Measurements from ENCODE around the gene FHIT.

The FHIT gene

DNA sequence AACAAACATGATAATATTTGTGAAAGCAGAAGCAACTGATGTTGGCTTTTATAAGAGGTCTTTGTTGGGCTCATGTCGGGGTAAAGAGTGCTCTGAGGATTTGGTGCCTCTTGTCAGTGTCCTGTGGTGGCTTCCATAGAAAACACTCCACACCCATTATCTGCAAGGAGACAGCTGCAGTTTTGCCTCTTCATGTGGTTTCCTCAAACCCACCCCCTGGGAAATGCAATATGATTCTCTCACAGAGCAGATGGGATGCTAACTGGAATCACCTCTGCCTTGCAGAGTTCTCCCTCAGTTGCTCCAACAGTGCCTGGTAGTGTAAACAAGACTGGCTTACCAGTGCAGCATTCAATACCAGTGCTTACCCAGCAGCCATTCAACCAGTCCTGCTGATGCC, 1430.0 kb downstream of the FHIT start:
- Histone ChIP-seq H3K4me1 (ENCODE audit: control insufficient read depth, insufficient read depth, low read length) (no peaks in the 10 kb centered on the region), H3K9me3 (ENCODE audit: control insufficient read depth, insufficient read depth, low read length) (no peaks in the 10 kb centered on the region), H3K9ac (ENCODE audit: low read depth, low read length) (no peak overlapping the region), H3K27me3 (ENCODE audit: control insufficient read depth, insufficient read depth, low read length) (no peaks in the 10 kb centered on the region), H3K4me3 (ENCODE audit: low read depth, low read length) (no peak overlapping the region), H3K36me3 (ENCODE audit: control insufficient read depth, insufficient read depth, low read length) (no peaks in the 10 kb centered on the region)

GRCh38 chr3:59820352-59820934, 1430.8 kb downstream of the FHIT start:
- Histone ChIP-seq H3K4me1 (ENCODE audit: control insufficient read depth, insufficient read depth, low read length) (no peaks in the 10 kb centered on the region), H3K9me3 (ENCODE audit: control insufficient read depth, insufficient read depth, low read length) (no peaks in the 10 kb centered on the region), H3K36me3 (ENCODE audit: control insufficient read depth, insufficient read depth, low read length) (no peaks in the 10 kb centered on the region), H3K27me3 (ENCODE audit: control insufficient read depth, insufficient read depth, low read length) (no peaks in the 10 kb centered on the region), H3K9ac (ENCODE audit: low read depth, low read length) (no peak overlapping the region), H3K4me3 (ENCODE audit: low read depth, low read length) (no peak overlapping the region)

GRCh38 chr3:59818919-59819300, 1432.3 kb downstream of the FHIT start:
- Histone ChIP-seq H3K9me3 (ENCODE audit: control insufficient read depth, insufficient read depth, low read length) (no peaks in the 10 kb centered on the region), H3K36me3 (ENCODE audit: control insufficient read depth, insufficient read depth, low read length) (no peaks in the 10 kb centered on the region), H3K4me1 (ENCODE audit: control insufficient read depth, insufficient read depth, low read length) (no peaks in the 10 kb centered on the region), H3K9ac (ENCODE audit: low read depth, low read length) (no peak overlapping the region), H3K27me3 (ENCODE audit: control insufficient read depth, insufficient read depth, low read length) (no peaks in the 10 kb centered on the region), H3K4me3 (ENCODE audit: low read depth, low read length) (no peak overlapping the region)

DNA sequence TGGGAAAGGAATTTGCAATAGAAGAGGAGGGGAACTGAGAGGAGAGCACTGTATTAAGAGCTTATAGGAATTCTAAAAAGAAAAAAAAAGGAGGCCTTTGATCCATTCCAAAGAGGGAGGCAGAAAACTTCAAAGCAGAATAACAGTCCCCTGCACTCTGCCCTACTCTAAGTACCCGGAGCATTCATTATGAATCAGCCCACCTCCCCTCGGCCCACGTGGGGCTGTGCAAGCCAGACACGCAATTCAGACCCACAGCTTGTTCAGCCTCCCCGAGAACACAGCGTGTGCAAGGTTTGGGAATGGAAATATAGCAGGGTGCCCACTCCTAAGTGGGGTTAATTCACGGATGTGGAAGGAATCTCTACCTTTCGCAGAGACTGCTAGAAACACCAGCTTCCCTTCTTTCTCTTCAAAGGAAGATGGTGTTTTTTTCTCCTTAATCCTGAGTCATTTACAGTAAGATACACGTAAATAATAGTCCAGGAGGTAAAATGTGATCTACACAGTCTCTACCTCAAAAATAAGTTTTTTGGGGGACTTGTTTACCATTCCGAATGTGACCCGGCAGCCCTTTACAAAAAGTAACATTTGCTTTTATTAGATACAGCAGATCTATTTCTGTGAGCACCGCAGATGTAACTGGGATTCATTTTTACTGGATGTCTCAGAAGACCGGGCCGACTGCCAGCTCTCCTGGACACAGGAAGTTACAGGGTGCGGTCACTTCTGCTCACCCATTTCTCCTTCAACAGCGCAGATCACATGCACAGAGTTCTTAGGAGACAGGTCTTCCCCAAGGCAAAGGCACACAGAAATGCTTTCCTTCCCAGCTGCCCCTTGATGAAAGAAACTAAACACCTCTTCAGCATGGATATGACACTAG, 1433.0 kb downstream of the FHIT start:
- no peak overlapping the region for H3K4me3 ChIP-seq (ENCODE audit: low read depth, low read length)
- no peaks in the 10 kb centered on the region for H3K9me3 ChIP-seq (ENCODE audit: control insufficient read depth, insufficient read depth, low read length)
- H3K36me3 ChIP-seq (ENCODE audit: control insufficient read depth, insufficient read depth, low read length), result no peaks in the 10 kb centered on the region
- no peaks in the 10 kb centered on the region for H3K27me3 ChIP-seq (ENCODE audit: control insufficient read depth, insufficient read depth, low read length)
- H3K4me1 ChIP-seq (ENCODE audit: control insufficient read depth, insufficient read depth, low read length), result peaks cover 5% of the 10 kb centered on the region
- H3K9ac ChIP-seq (ENCODE audit: low read depth, low read length), result no peak overlapping the region

- H3K9me3 ChIP-seq (ENCODE audit: control insufficient read depth, insufficient read depth, low read length), result no peaks in the 10 kb centered on the region
- H3K27me3 ChIP-seq (ENCODE audit: control insufficient read depth, insufficient read depth, low read length), result no peaks in the 10 kb centered on the region
- no peaks in the 10 kb centered on the region for H3K36me3 ChIP-seq (ENCODE audit: control insufficient read depth, insufficient read depth, low read length)
- H3K4me3 ChIP-seq (ENCODE audit: low read depth, low read length), result no peak overlapping the region
- H3K4me1 ChIP-seq (ENCODE audit: control insufficient read depth, insufficient read depth, low read length), result peaks cover 12% of the 10 kb centered on the region
- H3K9ac ChIP-seq (ENCODE audit: low read depth, low read length), result no peak overlapping the region
Observed at GRCh38 chr3:59817511-59817910, 1433.7 kb downstream of the FHIT start.

- no peak overlapping the region for H3K4me3 ChIP-seq (ENCODE audit: low read depth, low read length)
- no peaks in the 10 kb centered on the region for H3K27me3 ChIP-seq (ENCODE audit: control insufficient read depth, insufficient read depth, low read length)
- peaks cover 18% of the 10 kb centered on the region for H3K4me1 ChIP-seq (ENCODE audit: control insufficient read depth, insufficient read depth, low read length)
- H3K9ac ChIP-seq (ENCODE audit: low read depth, low read length), result no peak overlapping the region
- no peaks in the 10 kb centered on the region for H3K36me3 ChIP-seq (ENCODE audit: control insufficient read depth, insufficient read depth, low read length)
- no peaks in the 10 kb centered on the region for H3K9me3 ChIP-seq (ENCODE audit: control insufficient read depth, insufficient read depth, low read length)
Observed at GRCh38 chr3:59816312-59816711, 1434.9 kb downstream of the FHIT start.

- Histone ChIP-seq H3K9ac (ENCODE audit: low read depth, low read length) (no peak overlapping the region), H3K36me3 (ENCODE audit: control insufficient read depth, insufficient read depth, low read length) (no peaks in the 10 kb centered on the region), H3K4me1 (ENCODE audit: control insufficient read depth, insufficient read depth, low read length) (peaks cover 18% of the 10 kb centered on the region), H3K4me3 (ENCODE audit: low read depth, low read length) (no peak overlapping the region), H3K27me3 (ENCODE audit: control insufficient read depth, insufficient read depth, low read length) (peaks cover 3% of the 10 kb centered on the region), H3K9me3 (ENCODE audit: control insufficient read depth, insufficient read depth, low read length) (no peaks in the 10 kb centered on the region)
Observed at GRCh38 chr3:59813148-59813538, 1438.1 kb downstream of the FHIT start.

DNA sequence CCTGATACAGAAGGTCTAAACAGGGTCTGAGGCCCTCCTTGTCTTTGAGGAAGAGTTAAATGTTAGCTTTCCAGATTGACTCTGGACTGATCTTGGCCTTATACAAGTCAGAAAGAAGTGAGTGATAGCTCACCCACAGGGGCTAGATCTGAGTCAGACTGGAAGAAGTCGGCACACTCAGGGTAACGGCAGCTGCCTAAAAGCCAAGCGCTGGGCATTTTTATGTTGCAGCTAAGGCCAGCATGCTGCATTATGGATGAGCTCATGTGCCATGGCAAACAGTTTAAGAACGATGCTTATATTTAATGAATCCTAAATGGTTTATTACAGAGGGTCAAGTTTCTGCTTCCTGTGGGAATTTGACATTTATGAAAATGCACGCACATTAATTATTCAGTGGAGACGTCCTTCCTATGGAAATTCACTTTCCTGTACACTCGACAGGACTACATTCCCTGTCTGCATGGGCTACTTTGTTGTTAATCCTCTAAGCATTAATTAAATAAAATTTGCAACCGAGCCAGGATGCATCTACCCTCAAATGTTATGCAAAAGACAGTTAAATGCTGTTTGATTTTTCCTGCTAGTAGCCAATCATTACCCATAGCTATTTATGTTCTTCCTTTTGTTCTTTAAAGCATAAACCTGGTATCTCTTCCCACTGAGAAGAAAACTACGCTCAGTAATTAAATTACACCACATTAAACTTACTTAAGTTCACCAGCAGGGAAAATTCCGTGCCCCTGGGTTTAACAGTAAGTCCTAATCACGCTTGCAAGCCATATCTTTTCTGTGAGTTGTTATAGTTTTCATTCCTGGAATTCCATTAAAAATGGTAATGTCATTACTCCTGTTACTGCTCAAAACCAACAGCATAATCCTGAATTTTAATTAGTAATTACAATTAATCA, 1438.8 kb downstream of the FHIT start:
- peaks cover 18% of the 10 kb centered on the region for H3K4me1 ChIP-seq (ENCODE audit: control insufficient read depth, insufficient read depth, low read length)
- H3K27me3 ChIP-seq (ENCODE audit: control insufficient read depth, insufficient read depth, low read length), result peaks cover 3% of the 10 kb centered on the region
- no peak overlapping the region for H3K4me3 ChIP-seq (ENCODE audit: low read depth, low read length)
- no peaks in the 10 kb centered on the region for H3K9me3 ChIP-seq (ENCODE audit: control insufficient read depth, insufficient read depth, low read length)
- H3K36me3 ChIP-seq (ENCODE audit: control insufficient read depth, insufficient read depth, low read length), result no peaks in the 10 kb centered on the region
- H3K9ac ChIP-seq (ENCODE audit: low read depth, low read length), result no peak overlapping the region

- no peaks in the 10 kb centered on the region for H3K36me3 ChIP-seq (ENCODE audit: control insufficient read depth, insufficient read depth, low read length)
- no peak overlapping the region for H3K4me3 ChIP-seq (ENCODE audit: low read depth, low read length)
- peaks cover 18% of the 10 kb centered on the region for H3K4me1 ChIP-seq (ENCODE audit: control insufficient read depth, insufficient read depth, low read length)
- H3K9ac ChIP-seq (ENCODE audit: low read depth, low read length), result no peak overlapping the region
- no peaks in the 10 kb centered on the region for H3K9me3 ChIP-seq (ENCODE audit: control insufficient read depth, insufficient read depth, low read length)
- H3K27me3 ChIP-seq (ENCODE audit: control insufficient read depth, insufficient read depth, low read length), result peaks cover 3% of the 10 kb centered on the region
Observed at GRCh38 chr3:59811160-59811559, 1440.1 kb downstream of the FHIT start.

- no peaks in the 10 kb centered on the region for H3K36me3 ChIP-seq (ENCODE audit: control insufficient read depth, insufficient read depth, low read length)
- H3K9ac ChIP-seq (ENCODE audit: low read depth, low read length), result no peak overlapping the region
- H3K27me3 ChIP-seq (ENCODE audit: control insufficient read depth, insufficient read depth, low read length), result peaks cover 3% of the 10 kb centered on the region
- H3K9me3 ChIP-seq (ENCODE audit: control insufficient read depth, insufficient read depth, low read length), result no peaks in the 10 kb centered on the region
- H3K4me3 ChIP-seq (ENCODE audit: low read depth, low read length), result no peak overlapping the region
- peaks cover 18% of the 10 kb centered on the region for H3K4me1 ChIP-seq (ENCODE audit: control insufficient read depth, insufficient read depth, low read length)
Observed at GRCh38 chr3:59810606-59811005, 1440.6 kb downstream of the FHIT start.

DNA sequence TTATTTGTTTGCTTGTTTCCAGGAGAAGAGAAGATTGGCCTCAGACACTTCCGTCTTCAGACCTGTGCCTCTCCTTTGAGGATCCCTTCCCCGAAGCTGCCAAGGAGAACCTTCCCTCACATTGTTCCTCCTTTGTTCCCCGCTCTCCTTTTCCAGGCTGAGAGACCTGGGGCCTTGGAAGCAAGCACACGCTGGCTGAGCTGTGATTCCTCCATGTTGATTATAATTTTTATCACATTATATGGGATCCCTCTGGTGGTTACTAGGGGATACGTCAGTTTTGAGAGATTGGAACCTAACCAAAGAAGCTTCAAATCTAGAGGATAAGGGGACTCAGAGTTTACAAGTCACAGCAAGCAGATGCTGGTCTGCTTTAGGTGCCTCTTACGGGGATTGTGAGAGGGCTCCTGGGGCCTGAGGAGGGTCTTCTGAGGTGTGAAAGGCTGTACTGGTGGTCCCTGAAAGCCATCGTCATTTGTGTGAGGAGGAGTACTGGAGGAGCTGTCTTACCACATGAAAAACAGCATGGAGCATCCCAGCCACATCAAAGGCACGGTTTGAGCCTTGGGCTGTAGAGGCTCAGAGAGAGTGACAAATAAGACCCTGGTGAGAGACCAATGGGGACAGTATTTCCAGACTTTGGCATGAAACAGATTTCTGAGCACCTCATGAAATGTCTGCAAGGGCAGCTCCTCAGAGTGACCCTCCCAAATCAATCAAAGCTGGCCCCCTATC, 1441.4 kb downstream of the FHIT start:
- peaks cover 3% of the 10 kb centered on the region for H3K27me3 ChIP-seq (ENCODE audit: control insufficient read depth, insufficient read depth, low read length)
- H3K4me1 ChIP-seq (ENCODE audit: control insufficient read depth, insufficient read depth, low read length), result peaks cover 18% of the 10 kb centered on the region
- no peak overlapping the region for H3K9ac ChIP-seq (ENCODE audit: low read depth, low read length)
- H3K36me3 ChIP-seq (ENCODE audit: control insufficient read depth, insufficient read depth, low read length), result no peaks in the 10 kb centered on the region
- H3K9me3 ChIP-seq (ENCODE audit: control insufficient read depth, insufficient read depth, low read length), result no peaks in the 10 kb centered on the region
- no peak overlapping the region for H3K4me3 ChIP-seq (ENCODE audit: low read depth, low read length)
